ENCODE measurements around the gene EIF5A. TPM values are rescaled to one million over a fixed set of nuclear protein-coding genes. Genes with fewer than 3 reads are reported as not detected.

The EIF5A gene
- total RNA-seq, 1 experiment from 2014 or later = 1,139 TPM

- Histone ChIP-seq H3K27me3 (ENCODE audit: insufficient read depth, low read length) (no peaks in the 10 kb centered on the region), H3K4me3 (replicated peaks in 1 of 2; ENCODE audit: low read depth in 1 of 2, low read length in 2 of 2) (no peak overlapping the region), H4K20me1 (ENCODE audit: insufficient read depth) (0 out of 2 replicates have a peak, but pooled peaks cover 4% of the 10 kb centered on the region), H3K4me1 (ENCODE audit: control insufficient read depth in 1 of 2, insufficient read depth in 2 of 2, low read length in 2 of 2) (peaks cover 13 to 24% of the 10 kb centered on the region in 2 experiments), H3K4me2 (ENCODE audit: low read length) (no peak overlapping the region), H3K9me3 (ENCODE audit: control insufficient read depth in 1 of 2, insufficient read depth in 1 of 2, low read depth in 1 of 2, low read length in 2 of 2) (no peaks in the 10 kb centered on the region), H3K27ac (ENCODE audit: low read depth, low read length) (0 out of 2 replicates have a peak overlapping the region, but pooled peaks have one; percentile 18), H2AFZ (ENCODE audit: low read depth, low read length, poor library complexity, severe bottlenecking) (no peak overlapping the region), H3K79me2 (ENCODE audit: insufficient read depth, low read length) (peaks cover 16% of the 10 kb centered on the region), H3K36me3 (ENCODE audit: control insufficient read depth in 1 of 2, insufficient read depth in 2 of 2, low read length in 2 of 2) (peaks cover 25 to 49% of the 10 kb centered on the region in 2 experiments; a peak in 3 of 4 replicates), H3K9ac (ENCODE audit: low read length) (no peak overlapping the region), H3K9me2 (ENCODE audit: insufficient read depth) (no peaks in the 10 kb centered on the region)
- ChIA-PET POLR2A (no interaction called here), CTCF (no interaction called here), RAD21 (ENCODE audit: low non-redundant PET in 1 of 2, low total read pairs in 2 of 2, uncharacterized antibody in 2 of 2, unreplicated experiment in 2 of 2) (no interaction called here)
- DNase-seq (ENCODE audit: low read depth, low spot score) (no peak), ATAC-seq (no peak)
- BruUV-seq (replicated peaks) = no TSS peak
- intact Hi-C loops (cut with micrococcal nuclease) = no loop called here
- TF ChIP-seq SRF (IDR thresholded peaks at IDR 0.05; ENCODE audit: low read depth) (no peak), ZBTB33 (IDR thresholded peaks at IDR 0.05; ENCODE audit: extremely low read depth, insufficient replicate concordance, low read length) (no peak)
Measured at GRCh38 chr17:7318121-7318860, 10.9 kb downstream of the EIF5A start.

GRCh38 chr17:7321466-7321865, 14.0 kb downstream of the EIF5A start:
- Histone ChIP-seq H3K9me2 (ENCODE audit: insufficient read depth) (no peaks in the 10 kb centered on the region), H3K9ac (ENCODE audit: low read length) (no peak overlapping the region), H3K9me3 (ENCODE audit: control insufficient read depth in 1 of 2, insufficient read depth in 1 of 2, low read depth in 1 of 2, low read length in 2 of 2) (no peaks in the 10 kb centered on the region), H3K27me3 (ENCODE audit: insufficient read depth, low read length) (no peaks in the 10 kb centered on the region), H3K4me2 (ENCODE audit: low read length) (no peak overlapping the region), H3K27ac (ENCODE audit: low read depth, low read length) (no peak overlapping the region), H3K4me1 (ENCODE audit: control insufficient read depth in 1 of 2, insufficient read depth in 2 of 2, low read length in 2 of 2) (no peaks in the 10 kb centered on the region), H3K4me3 (replicated peaks in 1 of 2; ENCODE audit: low read depth in 1 of 2, low read length in 2 of 2) (no peak overlapping the region), H2AFZ (ENCODE audit: low read depth, low read length, poor library complexity, severe bottlenecking) (no peak overlapping the region), H3K79me2 (ENCODE audit: insufficient read depth, low read length) (no peaks in the 10 kb centered on the region), H3K36me3 (ENCODE audit: control insufficient read depth in 1 of 2, insufficient read depth in 2 of 2, low read length in 2 of 2) (peaks cover 29 to 65% of the 10 kb centered on the region in 2 experiments; a peak in 3 of 4 replicates), H4K20me1 (ENCODE audit: insufficient read depth) (no peaks in the 10 kb centered on the region)
- ATAC-seq = no peak
- POLR2A ChIA-PET = no interaction called here
- BruUV-seq (replicated peaks) = no TSS peak
- CTCF ChIA-PET = interaction anchor here (2.0 kb wide), 1 partner anchor 8 kb away, joined by 7 read pairs; no protein-coding TSS in a partner anchor
- intact Hi-C loops (cut with micrococcal nuclease) = no loop called here
- RAD21 ChIA-PET (ENCODE audit: low non-redundant PET in 1 of 2, low total read pairs in 2 of 2, uncharacterized antibody in 2 of 2, unreplicated experiment in 2 of 2) = no interaction called here
- no peak for DNase-seq (ENCODE audit: low read depth, low spot score)
- TF ChIP-seq FOSL1 (IDR thresholded peaks at IDR 0.05; ENCODE audit: low read depth) (no peak), EZH2 (IDR thresholded peaks at IDR 0.05) (no peak), ZBTB33 (IDR thresholded peaks at IDR 0.05; ENCODE audit: extremely low read depth, insufficient replicate concordance, low read length) (no peak), POLR2AphosphoS5 (IDR thresholded peaks at IDR 0.05; ENCODE audit: low read depth, low read length) (no peak), SP1 (IDR thresholded peaks at IDR 0.05; ENCODE audit: low read depth) (no peak), EZH2phosphoT487 (IDR thresholded peaks at IDR 0.05; ENCODE audit: borderline replicate concordance) (no peak), ZNF274 (IDR thresholded peaks at IDR 0.05; ENCODE audit: low read depth, low read length) (no peak), POLR2A (IDR thresholded peaks at IDR 0.05; ENCODE audit: borderline replicate concordance, extremely low read depth, insufficient read depth, insufficient read length) (no peak), CEBPB (IDR thresholded peaks at IDR 0.05; ENCODE audit: low read depth) (no peak), CBX3 (IDR thresholded peaks at IDR 0.05; ENCODE audit: low read depth) (no peak), RAD21 (IDR thresholded peaks at IDR 0.05; ENCODE audit: low read depth) (no peak), ZFX (IDR thresholded peaks at IDR 0.05) (no peak), ATF3 (IDR thresholded peaks at IDR 0.05) (no peak), SIN3A (IDR thresholded peaks at IDR 0.05; ENCODE audit: low read depth) (no peak)
- TF ChIP-seq, protein P1, sequence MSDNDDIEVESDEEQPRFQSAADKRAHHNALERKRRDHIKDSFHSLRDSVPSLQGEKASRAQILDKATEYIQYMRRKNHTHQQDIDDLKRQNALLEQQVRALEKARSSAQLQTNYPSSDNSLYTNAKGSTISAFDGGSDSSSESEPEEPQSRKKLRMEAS (IDR thresholded peaks at IDR 0.05) = no peak

Measured in HCT116 (cell line).